ENCODE results near the gene GSDMA. TPM values are rescaled to one million over a fixed set of nuclear protein-coding genes. Genes with fewer than 3 reads are reported as not detected.
"Not testable (repeated sequence)": the region's sequence is repeated elsewhere in the genome, so short reads cannot be mapped to it uniquely, and the experiment has no call there.

Gene GSDMA
- total RNA-seq, 4 donors from 2014 or later = 0.11 to 0.99 (median 0.45) TPM; not detected in 1

DNA sequence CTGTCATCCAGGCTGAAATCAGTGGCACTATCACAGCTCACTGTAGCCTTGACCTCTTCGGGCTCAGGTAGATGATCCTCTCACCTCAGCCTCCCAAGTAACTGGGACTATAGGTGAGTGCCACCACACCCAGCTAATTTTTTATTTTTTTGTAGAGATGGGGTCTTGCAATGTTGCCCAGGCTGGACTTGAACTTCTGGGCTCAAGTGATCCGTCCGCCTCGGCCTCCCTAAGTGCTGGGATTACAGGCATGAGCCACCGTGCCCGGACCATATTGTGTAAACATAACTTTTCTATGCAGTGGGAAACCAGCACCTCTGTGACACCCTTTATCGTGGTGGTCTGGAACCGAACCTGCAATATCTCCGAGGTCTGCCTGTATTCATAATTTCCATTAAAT lies 41.3 kb downstream of the GSDMA start:
- 86% methylated on average over 9 of the region's 9 CpGs for WGBS
- intact Hi-C loops (cut with DNase I) = no loop called here

DNA sequence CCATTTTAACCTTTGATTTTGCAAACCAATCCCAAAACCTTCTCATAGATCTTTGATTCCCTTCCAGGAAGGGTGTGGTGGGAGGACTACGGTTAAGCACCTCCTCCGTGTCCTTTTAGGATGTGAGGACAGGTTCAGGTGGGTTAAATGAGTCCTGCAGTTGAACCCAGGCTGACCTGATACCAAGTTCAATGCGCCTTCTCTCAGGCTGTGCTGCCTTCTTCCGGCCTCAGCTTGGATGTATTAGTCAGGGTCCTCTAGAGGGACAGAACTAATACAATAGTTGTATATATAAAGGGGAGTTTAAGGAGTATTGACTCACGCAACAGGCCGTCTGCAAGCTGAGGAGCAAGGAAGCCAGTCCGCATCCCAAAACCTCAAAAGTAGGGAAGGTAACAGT lies 41.9 kb downstream of the GSDMA start:
- no peak for DNase-seq (ENCODE audit: extremely low spot score)
- no peaks in the 10 kb centered on the region for H3K4me1 ChIP-seq
- H3K9me3 ChIP-seq = no peaks in the 10 kb centered on the region
- H3K36me3 ChIP-seq = no peaks in the 10 kb centered on the region
- no peak for TF ChIP-seq POLR2A (IDR thresholded peaks at IDR 0.05; ENCODE audit: low read depth)
- intact Hi-C loops (cut with DNase I) = no loop called here
- no peak overlapping the region for H3K4me3 ChIP-seq
- no peak overlapping the region for H3K27ac ChIP-seq (replicated peaks in 1 of 4)
- 96% methylated on average over 7 of the region's 7 CpGs for WGBS
- no peaks in the 10 kb centered on the region for H3K27me3 ChIP-seq

More for the DNA sequence above, 41.3 kb downstream of the GSDMA start:
- Histone ChIP-seq H3K4me3 (no peak overlapping the region), H3K27ac (replicated peaks in 1 of 4) (no peak overlapping the region), H3K4me1 (no peaks in the 10 kb centered on the region), H3K27me3 (no peaks in the 10 kb centered on the region), H3K9me3 (no peaks in the 10 kb centered on the region), H3K36me3 (peaks cover 0 to under 1% (median 0%) of the 10 kb centered on the region in 4 donors)
- no peak for DNase-seq (ENCODE audit: extremely low spot score)
- TF ChIP-seq EP300 (IDR thresholded peaks at IDR 0.05) (no peak), POLR2A (IDR thresholded peaks at IDR 0.05; ENCODE audit: low read depth) (no peak), POLR2AphosphoS5 (IDR thresholded peaks at IDR 0.05) (no peak)
- TF ChIP-seq, protein P1, sequence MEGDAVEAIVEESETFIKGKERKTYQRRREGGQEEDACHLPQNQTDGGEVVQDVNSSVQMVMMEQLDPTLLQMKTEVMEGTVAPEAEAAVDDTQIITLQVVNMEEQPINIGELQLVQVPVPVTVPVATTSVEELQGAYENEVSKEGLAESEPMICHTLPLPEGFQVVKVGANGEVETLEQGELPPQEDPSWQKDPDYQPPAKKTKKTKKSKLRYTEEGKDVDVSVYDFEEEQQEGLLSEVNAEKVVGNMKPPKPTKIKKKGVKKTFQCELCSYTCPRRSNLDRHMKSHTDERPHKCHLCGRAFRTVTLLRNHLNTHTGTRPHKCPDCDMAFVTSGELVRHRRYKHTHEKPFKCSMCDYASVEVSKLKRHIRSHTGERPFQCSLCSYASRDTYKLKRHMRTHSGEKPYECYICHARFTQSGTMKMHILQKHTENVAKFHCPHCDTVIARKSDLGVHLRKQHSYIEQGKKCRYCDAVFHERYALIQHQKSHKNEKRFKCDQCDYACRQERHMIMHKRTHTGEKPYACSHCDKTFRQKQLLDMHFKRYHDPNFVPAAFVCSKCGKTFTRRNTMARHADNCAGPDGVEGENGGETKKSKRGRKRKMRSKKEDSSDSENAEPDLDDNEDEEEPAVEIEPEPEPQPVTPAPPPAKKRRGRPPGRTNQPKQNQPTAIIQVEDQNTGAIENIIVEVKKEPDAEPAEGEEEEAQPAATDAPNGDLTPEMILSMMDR (IDR thresholded peaks at IDR 0.05) = no peak

DNA sequence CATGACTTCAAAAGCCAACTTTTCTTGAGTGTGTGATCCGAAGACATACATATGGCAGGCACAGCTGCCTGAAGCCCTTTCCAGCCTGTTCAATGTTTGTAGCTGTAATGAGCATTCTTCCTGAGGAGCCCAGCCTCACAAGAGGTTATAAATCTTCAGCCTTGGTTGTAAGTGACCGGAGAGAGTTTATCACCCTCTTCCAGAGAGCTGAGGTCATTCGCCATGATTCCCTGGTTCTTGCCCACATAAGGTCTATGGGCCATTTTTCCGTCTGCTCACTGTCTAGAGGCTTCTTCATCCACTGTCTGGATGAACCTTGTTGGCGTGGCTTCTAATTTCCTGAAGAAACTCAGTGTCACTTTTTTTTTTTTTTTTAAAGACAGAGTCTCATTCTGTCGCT lies 42.7 kb downstream of the GSDMA start:
- Histone ChIP-seq H3K36me3 (no peaks in the 10 kb centered on the region), H3K27me3 (no peaks in the 10 kb centered on the region), H3K27ac (replicated peaks in 1 of 4) (no peak overlapping the region), H3K4me3 (no peak overlapping the region), H3K9me3 (no peaks in the 10 kb centered on the region), H3K4me1 (no peaks in the 10 kb centered on the region)
- 88% methylated on average over 6 of the region's 6 CpGs for WGBS
- no peak for DNase-seq (ENCODE audit: extremely low spot score)
- TF ChIP-seq POLR2A (IDR thresholded peaks at IDR 0.05; ENCODE audit: low read depth) (no peak), POLR2AphosphoS5 (IDR thresholded peaks at IDR 0.05) (no peak), EP300 (IDR thresholded peaks at IDR 0.05) (no peak)
- intact Hi-C loops (cut with DNase I) = no loop called here

DNA sequence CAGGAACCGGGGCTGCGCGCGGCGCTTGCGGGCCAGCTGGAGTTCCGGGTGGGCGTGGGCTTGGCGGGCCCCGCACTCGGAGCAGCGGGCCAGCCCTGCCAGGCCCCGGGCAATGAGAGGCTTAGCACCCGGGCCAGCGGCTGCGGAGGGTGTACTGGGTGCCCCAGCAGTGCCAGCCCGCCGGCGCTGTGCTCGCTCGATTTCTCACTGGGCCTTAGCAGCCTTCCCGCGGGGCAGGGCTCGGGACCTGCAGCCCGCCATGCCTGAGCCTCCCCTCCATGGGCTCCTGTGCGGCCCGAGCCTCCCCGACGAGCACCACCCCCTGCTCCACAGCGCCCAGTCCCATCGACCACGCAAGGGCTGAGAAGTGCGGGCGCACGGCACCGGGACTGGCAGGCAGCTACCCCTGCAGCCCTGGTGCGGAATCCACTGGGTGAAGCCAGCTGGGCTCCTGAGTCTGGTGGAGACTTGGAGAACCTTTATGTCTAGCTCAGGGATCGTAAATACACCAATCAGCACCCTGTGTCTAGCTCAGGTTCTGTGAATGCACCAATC lies 48.2 kb downstream of the GSDMA start:
- peaks cover 14 to 29% (median 25%) of the 10 kb centered on the region in 4 donors for H3K4me1 ChIP-seq
- WGBS = 95% methylated on average over 19 of the region's 38 CpGs
- H3K4me3 ChIP-seq; H3K27ac ChIP-seq (replicated peaks in 1 of 4); DNase-seq (ENCODE audit: extremely low spot score); H3K27me3 ChIP-seq; intact Hi-C loops (cut with DNase I); H3K36me3 ChIP-seq; H3K9me3 ChIP-seq: not testable (repeated sequence)

DNA sequence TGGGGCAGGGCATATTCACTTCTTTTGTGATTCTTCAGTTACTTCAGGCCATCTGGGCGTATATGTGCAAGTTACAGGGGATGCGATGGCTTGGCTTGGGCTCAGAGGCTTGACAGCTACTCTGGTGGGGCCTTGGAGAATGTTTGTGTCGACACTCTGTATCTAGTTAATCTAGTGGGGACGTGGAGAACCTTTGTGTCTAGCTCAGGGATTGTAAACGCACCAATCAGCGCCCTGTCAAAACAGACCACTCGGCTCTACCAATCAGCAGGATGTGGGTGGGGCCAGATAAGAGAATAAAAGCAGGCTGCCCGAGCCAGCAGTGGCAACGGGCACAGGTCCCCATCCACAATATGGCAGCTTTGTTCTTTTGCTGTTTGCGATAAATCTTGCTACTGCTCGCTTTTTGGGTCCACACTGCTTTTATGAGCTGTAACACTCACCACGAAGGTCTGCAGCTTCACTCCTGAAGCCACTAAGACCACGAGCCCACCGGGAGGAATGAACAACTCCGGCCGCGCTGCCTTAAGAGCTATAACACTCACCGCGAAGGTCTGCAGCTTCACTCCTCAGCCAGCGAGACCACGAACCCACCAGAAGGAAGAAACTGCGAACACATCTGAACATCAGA lies 49.3 kb downstream of the GSDMA start:
- H3K4me3 ChIP-seq; H3K27me3 ChIP-seq; H3K9me3 ChIP-seq; intact Hi-C loops (cut with DNase I); H3K27ac ChIP-seq (replicated peaks in 1 of 4); DNase-seq (ENCODE audit: extremely low spot score); H3K36me3 ChIP-seq: not testable (repeated sequence)
- 79% methylated on average over 22 of the region's 22 CpGs for WGBS
- H3K4me1 ChIP-seq = peaks cover 19 to 35% (median 28%) of the 10 kb centered on the region in 4 donors

DNA sequence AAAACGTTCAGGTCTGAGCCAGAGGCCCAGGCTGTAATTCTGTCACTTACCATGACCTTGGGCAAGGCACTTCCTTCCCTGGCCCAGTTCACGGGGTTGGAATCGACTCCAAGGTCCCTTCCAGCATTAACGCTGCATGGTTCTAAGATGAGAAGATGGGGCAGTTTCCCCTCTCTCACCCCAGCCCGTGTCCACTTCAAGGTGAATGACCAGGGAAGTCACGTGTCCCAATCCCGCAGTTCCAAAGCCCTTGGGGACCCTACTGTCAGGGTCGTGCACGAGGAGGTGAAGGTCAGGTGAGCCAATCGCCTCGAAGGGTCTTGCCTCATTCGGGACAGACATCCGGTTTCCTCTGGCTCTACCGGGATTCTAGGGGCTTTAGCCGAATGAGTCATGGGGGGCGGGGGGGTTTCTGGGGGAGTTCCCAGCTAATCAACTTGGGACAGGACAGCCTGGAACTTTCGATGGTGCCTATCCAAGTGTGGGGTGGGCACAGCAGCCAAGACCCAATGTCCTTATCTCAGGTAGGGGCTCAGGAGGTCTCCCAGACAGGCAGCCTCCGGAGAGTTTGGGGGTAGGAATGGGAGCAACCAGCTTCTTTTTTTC lies 51.7 kb downstream of the GSDMA start:
- no peaks in the 10 kb centered on the region for H3K9me3 ChIP-seq
- peak overlapping the region; percentile 28 to 62 (median 39) for H3K27ac ChIP-seq (replicated peaks in 1 of 4)
- no peak for TF ChIP-seq POLR2AphosphoS5 (IDR thresholded peaks at IDR 0.05)
- TF ChIP-seq EP300 (IDR thresholded peaks at IDR 0.05) = no peak
- no peak for TF ChIP-seq POLR2A (IDR thresholded peaks at IDR 0.05; ENCODE audit: low read depth)
- TF ChIP-seq, protein P1 (IDR thresholded peaks at IDR 0.05) = no peak
- intact Hi-C loops (cut with DNase I) = no loop called here
- no peak for DNase-seq (ENCODE audit: extremely low spot score)
- peaks cover 0 to 7% (median 4%) of the 10 kb centered on the region in 4 donors for H3K36me3 ChIP-seq
- peaks cover 39 to 58% (median 51%) of the 10 kb centered on the region in 4 donors for H3K4me1 ChIP-seq
- H3K4me3 ChIP-seq = no peak overlapping the region
- WGBS = 64% methylated on average over 9 of the region's 18 CpGs
- no peaks in the 10 kb centered on the region for H3K27me3 ChIP-seq
